Ectodermal cell (in vitro differentiated cells): ENCODE data around the gene CNTNAP1.
A peak's percentile ranks its signal among the peaks of the same experiment; 100 is the strongest.

Source experiments
- H3K27ac ChIP-seq: 2 replicates; pipeline ENCODE4 v1.7.0; 2013; ENCODE audit warnings: mild to moderate bottlenecking, low read depth, low read length; ENCODE audit not compliant: insufficient read depth, poor library complexity, severe bottlenecking
- H3K27me3 ChIP-seq: 2 replicates; pipeline ENCODE4 v1.7.0; 2013; ENCODE audit warnings: mild to moderate bottlenecking, low read length; ENCODE audit not compliant: insufficient read depth, control insufficient read depth, poor library complexity, severe bottlenecking
- H3K36me3 ChIP-seq: one replicate; pipeline ENCODE4 v1.7.0; 2013; ENCODE audit warnings: low read length; ENCODE audit not compliant: control insufficient read depth, insufficient read depth
- H3K4me1 ChIP-seq: one replicate; pipeline ENCODE4 v1.7.0; 2013; ENCODE audit warnings: low read length; ENCODE audit not compliant: control insufficient read depth, insufficient read depth
- H3K4me3 ChIP-seq: 2 replicates; pipeline ENCODE4 v1.7.0; 2013; ENCODE audit warnings: low read depth, low read length, control low read depth; ENCODE audit not compliant: insufficient read depth
- H3K9me3 ChIP-seq: 2 replicates; pipeline ENCODE4 v1.7.0; 2013; ENCODE audit warnings: mild to moderate bottlenecking, low read length, moderate library complexity; ENCODE audit not compliant: control insufficient read depth
- WGBS, 2 experiments: methylation state at CpG; one replicate each; pipeline ENCODE4 v1.1.7; 2013; ENCODE audit warnings: missing lambda C conversion rate in 2 of 2; 5-methylcytosine and 5-hydroxymethylcytosine counted together

CNTNAP1 gene

DNA sequence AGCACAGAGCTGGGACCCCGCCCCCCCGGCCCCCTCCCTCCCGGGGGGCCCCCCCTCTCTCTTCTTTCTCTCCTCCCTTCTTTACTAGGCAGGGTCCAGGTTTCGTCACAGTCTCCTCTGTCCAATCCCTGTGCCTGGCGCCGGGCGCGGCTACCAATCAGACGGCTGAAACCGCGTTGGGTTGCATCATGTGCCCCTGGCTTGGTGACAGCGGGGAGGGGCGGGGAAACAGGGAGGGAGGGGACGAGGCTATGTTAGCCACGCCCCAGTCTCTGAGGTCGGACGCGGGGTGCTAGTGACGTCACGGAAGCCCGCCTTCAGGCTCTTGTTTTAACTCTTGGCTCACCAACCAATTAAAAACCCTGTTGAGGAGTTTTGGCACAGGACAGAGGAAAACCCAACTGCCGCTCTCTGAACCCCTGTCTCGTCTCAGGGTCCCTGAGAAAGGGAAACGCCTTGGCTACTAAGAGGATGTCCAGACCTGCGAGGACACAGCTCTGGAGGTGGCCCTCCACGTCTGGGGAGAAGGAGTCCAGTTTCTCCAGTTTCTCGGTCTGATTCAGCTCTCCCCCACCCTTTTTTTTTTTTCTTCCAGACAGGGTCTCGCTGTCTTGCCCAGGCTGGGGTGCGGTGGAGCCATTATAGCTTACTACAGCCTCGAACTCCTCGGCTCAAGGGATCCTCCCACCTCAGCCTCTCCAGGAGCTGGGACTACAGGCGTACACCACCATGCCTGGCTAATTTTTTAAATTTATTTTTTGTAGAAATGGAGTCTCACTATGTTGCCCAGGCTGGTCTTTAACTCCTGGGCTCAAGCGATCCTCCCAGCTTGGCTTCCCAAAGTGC, 5.1 kb upstream of the CNTNAP1 start:
- Histone ChIP-seq H3K4me3 (peak overlapping the region; percentile 68), H3K4me1 (peaks cover 51% of the 10 kb centered on the region), H3K9me3 (no peaks in the 10 kb centered on the region), H3K27ac (peak overlapping the region; percentile 96), H3K36me3 (peaks cover 1% of the 10 kb centered on the region), H3K27me3 (peaks cover 51% of the 10 kb centered on the region)
- 13 to 15% methylated on average over 30 to 33 of the region's 33 CpGs for WGBS, 2 experiments

DNA sequence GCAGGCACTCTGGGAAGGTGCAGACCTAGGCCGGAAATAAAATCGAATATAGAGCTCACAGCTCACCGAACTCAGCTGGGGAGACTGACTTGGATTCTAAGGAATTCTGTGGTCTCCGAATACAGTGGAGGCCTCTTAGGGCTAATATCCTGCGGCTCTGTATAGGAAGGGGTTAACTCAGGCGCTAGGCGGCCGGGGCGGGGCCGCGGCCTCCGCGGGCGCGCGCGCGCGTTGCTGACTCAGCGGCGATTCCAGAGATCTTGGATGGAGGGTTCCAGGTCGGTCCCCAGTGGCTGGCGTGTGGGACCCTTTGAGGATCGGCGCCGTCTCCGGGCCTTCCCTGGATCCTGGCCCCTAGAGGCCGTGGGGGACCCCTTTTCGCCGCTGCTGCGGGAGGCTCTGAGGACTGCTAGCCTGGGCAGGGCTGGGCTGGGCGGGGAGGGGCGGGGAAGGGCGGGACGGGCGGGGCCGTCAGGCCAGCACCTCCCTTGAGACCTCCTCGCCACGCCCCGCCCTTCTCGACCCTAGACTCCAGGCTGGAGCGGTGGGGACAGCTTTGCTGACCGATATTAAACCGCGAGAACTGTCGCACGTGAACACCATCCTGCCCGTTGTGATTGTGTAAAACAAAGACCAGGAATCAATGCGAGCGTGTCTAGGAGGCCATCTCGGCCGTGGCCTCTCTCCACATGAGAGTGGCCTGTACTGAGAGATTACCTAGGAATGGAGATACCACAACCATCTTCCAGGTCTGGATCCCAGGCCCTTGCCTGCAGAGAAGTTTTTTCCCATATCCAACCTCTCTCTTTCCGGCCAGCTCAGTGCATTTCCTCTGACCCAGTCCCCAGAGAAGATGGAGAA, 4.2 kb upstream of the CNTNAP1 start:
- no peaks in the 10 kb centered on the region for H3K36me3 ChIP-seq
- H3K27me3 ChIP-seq: peaks cover 43% of the 10 kb centered on the region
- H3K9me3 ChIP-seq: no peaks in the 10 kb centered on the region
- 0% methylated on average over 53 of the region's 53 CpGs for WGBS, 2 experiments
- H3K27ac ChIP-seq: peak overlapping the region; percentile 96
- H3K4me1 ChIP-seq: peaks cover 46% of the 10 kb centered on the region
- peak overlapping the region; percentile 68 for H3K4me3 ChIP-seq

DNA sequence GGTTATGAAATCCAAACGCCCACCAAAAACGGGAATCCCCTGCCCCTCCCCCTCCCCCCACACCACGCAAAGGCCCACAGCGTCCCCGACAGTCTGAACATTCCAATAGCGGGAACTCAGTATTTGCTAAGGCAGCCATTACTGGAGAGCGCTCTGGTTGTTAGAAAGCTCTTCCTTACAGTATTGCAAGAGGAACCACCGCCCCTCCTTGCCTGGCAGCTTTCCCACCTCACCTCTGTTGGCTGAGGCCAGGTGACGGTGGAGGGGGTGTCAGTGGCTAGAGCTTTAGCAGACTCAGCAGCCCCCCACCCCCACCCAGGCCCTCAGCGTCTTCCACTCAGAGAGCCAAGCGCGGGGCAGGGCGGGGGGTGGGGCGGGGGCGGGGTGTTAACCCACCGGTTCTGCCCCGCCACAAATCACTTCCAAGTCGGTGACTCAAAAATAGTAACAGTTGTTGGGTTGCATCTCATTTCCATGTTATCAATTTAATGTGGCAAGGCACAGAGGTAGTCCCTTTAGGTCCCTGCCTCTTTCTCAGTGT, 3.3 kb upstream of the CNTNAP1 start:
- 8 to 10% methylated on average over 16 to 18 of the region's 18 CpGs for WGBS, 2 experiments
- H3K27me3 ChIP-seq: peaks cover 37% of the 10 kb centered on the region
- peak overlapping the region; percentile 96 for H3K27ac ChIP-seq
- peak overlapping the region; percentile 68 for H3K4me3 ChIP-seq
- H3K4me1 ChIP-seq: peaks cover 45% of the 10 kb centered on the region
- H3K36me3 ChIP-seq: no peaks in the 10 kb centered on the region
- H3K9me3 ChIP-seq: no peaks in the 10 kb centered on the region

DNA sequence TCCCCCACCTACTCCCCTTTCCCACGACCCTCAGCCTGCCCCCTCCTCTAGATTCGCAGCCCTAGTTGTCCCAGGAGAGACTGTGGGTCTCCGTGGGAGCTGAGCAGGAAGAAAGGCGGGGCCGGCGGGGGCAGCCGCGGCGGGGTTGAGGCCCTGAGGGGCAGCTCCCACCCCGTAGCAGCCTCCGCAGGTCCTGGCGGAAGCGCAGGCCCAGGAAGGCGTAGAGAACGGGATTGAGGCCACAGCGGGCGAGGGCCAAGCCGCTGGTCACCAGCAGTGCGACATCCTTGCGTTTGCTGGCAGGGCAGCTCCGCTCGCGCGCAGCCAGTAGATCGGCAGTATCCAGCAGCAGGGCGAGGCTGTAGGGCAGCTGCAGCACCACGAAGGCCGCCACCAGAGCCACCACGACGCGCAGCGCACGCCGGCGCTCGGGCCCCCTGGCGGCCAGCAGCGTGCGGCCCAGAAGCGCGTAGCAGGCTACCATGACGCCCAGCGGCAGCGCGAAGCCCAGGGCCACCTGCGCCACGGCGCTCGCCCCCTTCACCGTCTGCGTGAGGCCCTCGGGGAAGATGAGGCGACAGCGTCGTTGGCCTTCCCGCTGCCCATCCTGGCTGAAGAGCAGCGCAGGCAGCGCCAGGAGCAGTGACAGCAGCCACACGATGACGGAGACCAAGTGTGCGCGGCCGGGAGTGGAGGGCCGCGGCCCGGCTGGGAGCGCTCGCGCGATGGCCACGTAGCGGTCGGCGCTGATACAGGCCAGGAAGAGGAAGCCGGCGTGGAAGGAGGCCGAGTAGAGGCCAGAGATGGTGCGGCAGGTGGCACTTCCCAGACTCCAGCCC, 2.6 kb upstream of the CNTNAP1 start:
- H3K9me3 ChIP-seq: no peaks in the 10 kb centered on the region
- peak overlapping the region; percentile 80 for H3K27ac ChIP-seq
- 18 to 19% methylated on average over 78 of the region's 78 CpGs for WGBS, 2 experiments
- H3K27me3 ChIP-seq: peaks cover 30% of the 10 kb centered on the region
- H3K36me3 ChIP-seq: no peaks in the 10 kb centered on the region
- H3K4me3 ChIP-seq: peak overlapping the region; percentile 68
- H3K4me1 ChIP-seq: peaks cover 38% of the 10 kb centered on the region

DNA sequence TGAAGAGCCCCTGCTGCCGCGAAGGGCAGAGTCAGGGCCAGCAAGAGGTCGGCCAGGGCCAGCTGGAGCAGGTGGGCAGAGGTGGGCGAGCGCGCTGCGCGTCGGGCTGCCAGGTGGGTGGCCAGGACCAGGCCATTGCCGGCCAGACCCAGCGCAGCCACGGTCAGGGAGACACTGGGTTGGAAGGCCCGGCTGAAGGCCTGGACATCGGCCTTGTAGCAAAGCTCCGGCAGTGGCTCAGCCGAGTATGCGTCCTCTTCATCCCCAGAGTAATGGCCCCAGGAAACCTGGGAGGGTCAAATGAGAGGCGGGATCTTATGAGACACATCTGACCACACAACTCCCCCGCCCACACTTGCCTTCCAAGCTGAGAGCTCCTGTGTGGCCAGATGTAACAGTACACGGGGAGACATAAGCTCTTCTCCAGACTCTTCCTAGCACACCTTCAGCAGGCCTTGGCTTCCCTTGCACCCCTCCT, 2.0 kb upstream of the CNTNAP1 start:
- Histone ChIP-seq H3K4me3 (peak overlapping the region; percentile 68), H3K36me3 (peaks cover 4% of the 10 kb centered on the region), H3K9me3 (no peaks in the 10 kb centered on the region), H3K4me1 (peaks cover 34% of the 10 kb centered on the region), H3K27me3 (peaks cover 24% of the 10 kb centered on the region), H3K27ac (no peak overlapping the region)
- WGBS, 2 experiments: 88 to 89% methylated on average over 20 of the region's 20 CpGs

DNA sequence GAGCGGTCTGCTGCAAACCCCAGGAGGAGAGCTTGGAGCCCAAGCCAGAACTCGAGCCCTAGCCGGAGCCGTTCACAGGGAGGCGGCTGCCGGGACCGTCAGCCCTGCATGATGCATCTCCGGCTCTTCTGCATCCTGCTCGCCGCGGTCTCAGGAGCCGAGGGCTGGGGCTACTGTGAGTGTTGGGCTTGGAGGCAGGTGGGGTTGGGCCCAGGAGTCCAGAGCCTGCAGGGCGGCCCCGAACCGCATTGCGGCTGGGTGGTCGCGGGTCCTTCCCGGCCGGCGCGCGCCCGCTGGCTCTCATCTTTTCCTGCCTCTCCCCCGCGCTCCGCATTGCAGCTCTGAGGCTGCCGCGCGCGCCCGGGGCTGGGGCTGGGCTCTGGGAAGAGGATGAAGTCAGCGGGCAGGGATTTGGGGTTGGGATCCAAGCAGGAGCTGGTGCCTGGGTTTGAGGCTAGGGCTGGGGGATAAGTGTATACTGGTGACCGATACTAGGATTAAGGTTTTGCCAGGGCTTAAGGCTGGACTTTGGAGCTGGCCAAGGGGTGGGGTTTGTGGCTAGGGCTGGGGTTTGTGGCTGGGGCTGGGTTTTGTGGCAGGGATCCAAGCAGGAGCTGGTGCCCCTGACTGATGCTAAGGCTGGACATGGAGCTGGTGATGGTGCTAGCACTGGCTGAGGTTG, 532 bp downstream of the CNTNAP1 start:
- peak overlapping the region; percentile 77 for H3K4me3 ChIP-seq
- no peaks in the 10 kb centered on the region for H3K9me3 ChIP-seq
- WGBS, 2 experiments: 0 to 1% methylated on average over 34 of the region's 34 CpGs
- peaks cover 21% of the 10 kb centered on the region for H3K4me1 ChIP-seq
- H3K27ac ChIP-seq: peak overlapping the region; percentile 46
- H3K36me3 ChIP-seq: peaks cover 10% of the 10 kb centered on the region
- H3K27me3 ChIP-seq: peaks cover 16% of the 10 kb centered on the region

DNA sequence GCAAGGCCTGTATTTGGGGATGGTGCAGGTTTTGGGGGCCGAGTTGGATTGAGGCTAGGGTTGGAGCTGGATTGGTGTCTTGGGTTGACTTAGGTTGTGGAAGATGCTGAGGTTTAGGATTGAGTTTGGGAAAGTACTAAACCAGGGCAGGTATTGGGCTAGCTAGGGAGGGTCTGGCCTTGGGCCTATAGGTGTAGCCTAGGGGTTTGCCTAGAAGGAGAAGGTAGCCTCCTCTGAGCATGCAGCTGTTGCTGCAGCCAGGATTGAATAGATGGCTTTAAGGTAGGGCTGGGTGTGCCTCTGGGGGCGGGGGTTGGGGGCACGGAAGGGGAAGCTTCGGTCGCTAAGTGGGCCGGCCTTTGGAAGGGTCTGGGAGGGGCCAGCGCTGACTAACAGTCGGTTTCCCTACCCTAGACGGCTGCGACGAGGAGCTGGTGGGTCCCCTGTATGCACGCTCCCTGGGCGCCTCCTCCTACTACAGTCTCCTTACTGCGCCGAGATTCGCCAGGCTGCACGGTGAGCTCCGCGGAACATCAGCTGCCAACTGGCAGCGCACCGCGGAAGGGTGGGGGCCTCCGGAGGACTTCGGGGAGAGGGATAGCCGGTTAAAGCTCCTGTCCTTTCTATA, 1.2 kb downstream of the CNTNAP1 start:
- 14 to 18% methylated on average over 25 of the region's 25 CpGs for WGBS, 2 experiments

DNA sequence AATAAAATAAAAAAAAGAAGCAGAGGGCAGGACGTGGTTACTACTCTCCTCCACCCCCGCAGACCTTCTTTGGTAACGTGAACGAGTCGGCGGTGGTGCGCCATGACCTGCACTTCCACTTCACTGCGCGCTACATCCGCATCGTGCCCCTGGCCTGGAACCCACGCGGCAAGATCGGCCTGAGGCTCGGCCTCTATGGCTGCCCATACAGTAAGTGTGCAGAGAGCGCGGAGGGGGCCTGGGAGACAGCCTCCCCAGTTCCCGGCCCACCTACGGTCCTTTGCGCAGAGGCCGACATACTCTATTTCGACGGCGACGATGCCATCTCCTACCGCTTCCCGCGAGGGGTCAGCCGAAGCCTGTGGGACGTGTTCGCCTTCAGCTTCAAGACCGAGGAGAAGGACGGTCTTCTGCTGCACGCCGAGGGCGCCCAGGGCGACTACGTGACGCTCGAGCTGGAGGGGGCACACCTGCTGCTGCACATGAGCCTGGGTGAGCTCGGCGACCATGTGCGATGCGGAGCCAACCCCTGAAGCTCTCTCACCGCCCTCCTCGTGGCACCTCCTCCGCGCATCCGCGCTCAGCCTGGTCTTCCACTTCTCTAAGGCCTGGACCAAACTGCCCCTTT, 2.7 kb downstream of the CNTNAP1 start:
- Histone ChIP-seq H3K27ac (no peak overlapping the region), H3K4me3 (no peak overlapping the region), H3K36me3 (peaks cover 14% of the 10 kb centered on the region), H3K9me3 (no peaks in the 10 kb centered on the region), H3K27me3 (peaks cover 14% of the 10 kb centered on the region), H3K4me1 (peaks cover 15% of the 10 kb centered on the region)
- 95 to 96% methylated on average over 50 of the region's 50 CpGs for WGBS, 2 experiments

More for the DNA sequence above, 1.2 kb downstream of the CNTNAP1 start:
- H3K36me3 ChIP-seq: peaks cover 10% of the 10 kb centered on the region
- H3K4me3 ChIP-seq: peak overlapping the region; percentile 77
- H3K9me3 ChIP-seq: no peaks in the 10 kb centered on the region
- H3K27ac ChIP-seq: no peak overlapping the region
- peaks cover 16% of the 10 kb centered on the region for H3K27me3 ChIP-seq
- H3K4me1 ChIP-seq: peaks cover 21% of the 10 kb centered on the region
